Liver (tissue), 9 donors: ENCODE data around the gene CNDP2. TPM values are rescaled to one million over a fixed set of nuclear protein-coding genes. Genes with fewer than 3 reads are reported as not detected.

Experiments
- DNase-seq: peaks from one replicate; pipeline ENCODE4 v3.0.0-alpha.2; 2017; ENCODE audit warnings: low spot score
- H3K27ac ChIP-seq, 2 donors: one replicate each; pipeline ENCODE4 v1.7.0; 2013; ENCODE audit warnings: inconsistent platforms in 2 of 2, low read length in 2 of 2, control low read depth in 1 of 2, low read depth in 1 of 2, mild to moderate bottlenecking in 1 of 2
- H3K27me3 ChIP-seq, 4 donors: one replicate each; pipeline versions ENCODE4 v1.6.1 to v1.7.0; 2013; ENCODE audit warnings: low read length in 3 of 4, inconsistent platforms in 1 of 4, mild to moderate bottlenecking in 1 of 4, moderate library complexity in 1 of 4; ENCODE audit not compliant: control insufficient read depth in 4 of 4, insufficient read depth in 4 of 4
- H3K36me3 ChIP-seq, 4 donors: one replicate each; pipeline versions ENCODE4 v1.6.1 to v1.7.0; 2013; ENCODE audit warnings: low read length in 3 of 4, mild to moderate bottlenecking in 3 of 4, low read depth in 1 of 4, moderate library complexity in 1 of 4; ENCODE audit not compliant: control insufficient read depth in 4 of 4, insufficient read depth in 3 of 4
- H3K4me1 ChIP-seq, 4 donors: one replicate each; pipeline versions ENCODE4 v1.6.1 to v1.7.0; 2013; ENCODE audit warnings: low read length in 3 of 4, mild to moderate bottlenecking in 3 of 4, moderate library complexity in 1 of 4; ENCODE audit not compliant: control insufficient read depth in 4 of 4, insufficient read depth in 4 of 4
- H3K4me3 ChIP-seq, 3 donors: one replicate each; pipeline versions ENCODE4 v1.6.1 to v1.7.0; 2013; ENCODE audit warnings: low read length in 3 of 3, control low read depth in 1 of 3, low read depth in 1 of 3, mild to moderate bottlenecking in 1 of 3
- H3K9ac ChIP-seq, 2 donors: one replicate each; pipeline ENCODE4 v1.7.0; 2013; ENCODE audit warnings: low read length in 2 of 2, mild to moderate bottlenecking in 2 of 2, moderate library complexity in 2 of 2, control low read depth in 1 of 2, low read depth in 1 of 2
- H3K9me3 ChIP-seq, 4 donors: one replicate each; pipeline versions ENCODE4 v1.6.1 to v1.7.0; 2013; ENCODE audit warnings: low read length in 3 of 4; ENCODE audit not compliant: control insufficient read depth in 4 of 4
- EGR1 ChIP-seq, 2 donors: IDR thresholded peaks; 2 replicates each; pipeline ENCODE4 v1.6.1; 2016 to 2018; ENCODE audit warnings: antibody characterized with exemption in 2 of 2, low read depth in 2 of 2
- FOXA1 ChIP-seq: IDR thresholded peaks from 2 replicates; pipeline ENCODE4 v1.6.1; 2016; ENCODE audit warnings: antibody characterized with exemption
- FOXA2 ChIP-seq: IDR thresholded peaks from 2 replicates; pipeline ENCODE4 v1.6.1; 2016; ENCODE audit warnings: antibody characterized with exemption
- GABPA ChIP-seq, 2 donors: IDR thresholded peaks in 1 of 2; conservative IDR thresholded peaks in 1 of 2; 2 replicates each; pipeline ENCODE4 v1.6.1; 2016; ENCODE audit warnings: antibody characterized with exemption in 2 of 2, mild to moderate bottlenecking in 1 of 2, moderate library complexity in 1 of 2
- HNF4A ChIP-seq, 2 donors: conservative IDR thresholded peaks; 2 replicates each; pipeline ENCODE4 v1.6.1; 2016; ENCODE audit warnings: antibody characterized with exemption in 2 of 2, mild to moderate bottlenecking in 2 of 2
- HNF4G ChIP-seq: IDR thresholded peaks from 2 replicates; pipeline ENCODE4 v1.6.1; 2016; ENCODE audit warnings: antibody characterized with exemption
- JUND ChIP-seq, 2 donors: IDR thresholded peaks; 2 replicates each; pipeline ENCODE4 v1.6.1; 2016; ENCODE audit warnings: antibody characterized with exemption in 2 of 2
- MAX ChIP-seq: IDR thresholded peaks from 2 replicates; pipeline ENCODE4 v1.6.1; 2016; ENCODE audit warnings: antibody characterized with exemption
- NR2F2 ChIP-seq: IDR thresholded peaks from 2 replicates; pipeline ENCODE4 v1.6.1; 2016; ENCODE audit warnings: antibody characterized with exemption
- RAD21 ChIP-seq, 2 donors: IDR thresholded peaks; 2 replicates each; pipeline ENCODE4 v1.6.1; 2016; ENCODE audit warnings: antibody characterized with exemption in 2 of 2, mild to moderate bottlenecking in 2 of 2
- REST ChIP-seq: IDR thresholded peaks from 2 replicates; pipeline ENCODE4 v1.6.1; 2016; ENCODE audit warnings: antibody characterized with exemption, mild to moderate bottlenecking
- RXRA ChIP-seq, 2 donors: IDR thresholded peaks; 2 replicates each; pipeline ENCODE4 v1.6.1; 2017 to 2018; ENCODE audit warnings: antibody characterized with exemption in 2 of 2, mild to moderate bottlenecking in 1 of 2
- SP1 ChIP-seq: IDR thresholded peaks from 2 replicates; pipeline ENCODE4 v1.6.1; 2018; ENCODE audit warnings: antibody characterized with exemption, mild to moderate bottlenecking
- YY1 ChIP-seq: IDR thresholded peaks from 2 replicates; pipeline ENCODE4 v1.6.1; 2016; ENCODE audit warnings: antibody characterized with exemption, mild to moderate bottlenecking
- ZBTB33 ChIP-seq: IDR thresholded peaks from 2 replicates; pipeline ENCODE4 v1.6.1; 2016; ENCODE audit warnings: antibody characterized with exemption
- WGBS: extraction: QIAGEN DNeasy Blood & Tissue Kit; methylation state at CpG from one replicate; pipeline ENCODE4 v1.1.7; 2013; 5-methylcytosine and 5-hydroxymethylcytosine counted together
- polyA plus RNA-seq, 2 donors: library from polyadenylated mRNA; stranded (reverse) in 1 of 2; unstranded in 1 of 2; fragments of 200-250 nt in 1 of 2; fragments of >200 nt in 1 of 2; fragmentation: Nextera tagmentation in 1 of 2; extraction: Ambion mirVana in 1 of 2; gene quantifications; one replicate each; pipeline versions ENCODE4 v1.2.1 to v1.2.3, GENCODE V29; 2013 to 2015
- total RNA-seq, 2 donors: library from RNA; depleted of rRNA; stranded (reverse); fragments of >200 nt; gene quantifications; one replicate each; pipeline ENCODE4 v1.2.3, GENCODE V29; 2014
- TF ChIP-seq, protein P1 (sequence below): IDR thresholded peaks from 2 replicates; pipeline ENCODE4 v1.6.1; 2016; ENCODE audit warnings: antibody characterized with exemption
- donor health status: healthy.
- donor health status: healthy.
- donor health status: healthy.
- donor health status: healthy.
- donor health status: healthy.

The CNDP2 gene
- total and polyA plus RNA-seq, 4 donors, result 65.5 to 167 (median 141) TPM

- 64% methylated on average over 7 of the region's 7 CpGs for WGBS
- no peak for DNase-seq
- H3K27ac ChIP-seq, result peak overlapping the region; percentile 78 to 79
These were observed 16.0 kb upstream of the CNDP2 start for GRCh38 chr18:74480149-74480651.

DNA sequence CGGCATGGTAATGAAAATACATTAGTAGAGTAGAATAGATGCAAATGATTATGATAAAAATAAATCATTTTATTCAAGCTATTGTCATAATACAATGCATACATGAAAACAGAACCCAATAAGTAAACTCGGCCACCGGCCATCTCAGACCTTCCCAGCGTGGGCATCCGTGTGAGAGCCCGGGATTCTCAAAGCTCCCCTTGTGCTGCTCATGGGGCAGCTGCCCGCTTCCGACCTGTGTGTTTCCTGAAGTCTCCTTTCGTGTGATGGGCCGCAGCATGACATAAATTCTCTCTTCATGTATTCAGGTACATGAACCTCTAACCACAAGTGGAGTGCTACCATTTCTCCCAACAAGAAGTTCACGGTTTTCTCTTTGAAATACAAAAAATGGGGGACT, 13.5 kb upstream of the CNDP2 start:
- WGBS, result 96% methylated on average over 11 of the region's 11 CpGs

More at GRCh38 chr18:74480149-74480651, 16.0 kb upstream of the CNDP2 start:
- H3K27me3 ChIP-seq, result no peaks in the 10 kb centered on the region
- peak overlapping the region in 1 of 3 donors; percentile 11 for H3K4me3 ChIP-seq
- H3K4me1 ChIP-seq, result peaks cover 5 to 13% (median 8%) of the 10 kb centered on the region in 4 donors
- no peaks in the 10 kb centered on the region for H3K9me3 ChIP-seq
- H3K9ac ChIP-seq, result peak overlapping the region in 1 of 2 donors; percentile 37
- no peaks in the 10 kb centered on the region for H3K36me3 ChIP-seq
- TF ChIP-seq NR2F2 (no peak), FOXA1 (no peak), GABPA (IDR thresholded peaks at IDR 0.05 in 1 of 2, conservative IDR thresholded peaks at IDR 0.05 in 1 of 2) (no peak), HNF4A (conservative IDR thresholded peaks at IDR 0.05) (peak; percentile 42 to 90), SP1 (peak; percentile 89), JUND (IDR thresholded peaks at IDR 0.05) (peak in 1 of 2 donors; percentile 60), HNF4G (peak; percentile 71), RXRA (IDR thresholded peaks at IDR 0.05) (peak; percentile 39 to 81)
- TF ChIP-seq, protein P1, sequence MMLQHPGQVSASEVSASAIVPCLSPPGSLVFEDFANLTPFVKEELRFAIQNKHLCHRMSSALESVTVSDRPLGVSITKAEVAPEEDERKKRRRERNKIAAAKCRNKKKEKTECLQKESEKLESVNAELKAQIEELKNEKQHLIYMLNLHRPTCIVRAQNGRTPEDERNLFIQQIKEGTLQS, result peak; percentile 67

DNA sequence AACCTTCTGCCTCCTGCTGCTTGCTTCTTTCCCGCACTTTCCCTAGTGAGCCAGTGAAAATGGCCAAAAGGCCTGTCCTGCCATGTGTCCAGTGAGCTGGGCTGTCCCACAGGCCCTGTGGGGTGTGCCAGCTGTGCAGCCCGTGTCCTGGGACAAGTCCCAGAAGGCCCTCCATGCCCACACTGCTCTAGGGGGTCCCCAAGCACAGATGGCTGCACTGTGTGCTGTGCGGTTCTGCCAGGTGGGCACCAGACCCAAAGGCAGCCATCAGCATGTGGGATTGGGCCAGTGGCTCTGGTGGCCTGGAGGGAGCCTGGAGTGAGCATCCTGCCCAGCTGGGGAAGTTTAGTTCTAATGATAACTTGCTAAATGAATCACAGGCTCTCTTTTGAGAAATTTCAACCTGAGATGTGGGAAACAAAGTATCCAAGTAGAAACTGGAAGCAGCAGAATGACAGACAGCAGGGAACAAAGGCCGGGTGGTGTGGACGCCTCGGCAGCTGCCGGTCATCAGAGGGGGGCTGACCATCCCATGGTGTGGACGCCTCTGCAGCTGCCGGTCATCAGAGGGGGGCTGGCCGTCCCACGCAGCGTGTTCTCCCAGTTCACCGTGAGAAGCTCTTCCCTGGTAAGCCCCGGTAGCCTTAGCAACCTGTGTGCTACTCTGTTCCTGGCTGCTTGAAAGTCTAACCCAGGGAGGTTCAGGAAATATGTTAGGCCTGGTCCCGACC, 9.9 kb upstream of the CNDP2 start:
- H3K9ac ChIP-seq, result no peak overlapping the region
- H3K27me3 ChIP-seq, result no peaks in the 10 kb centered on the region
- no peak for DNase-seq
- TF ChIP-seq MAX (no peak), RXRA (IDR thresholded peaks at IDR 0.05) (no peak), HNF4A (conservative IDR thresholded peaks at IDR 0.05) (no peak), EGR1 (IDR thresholded peaks at IDR 0.05; ENCODE audit: low read depth in 2 of 2) (no peak), ZBTB33 (no peak), YY1 (no peak), NR2F2 (no peak), JUND (IDR thresholded peaks at IDR 0.05) (no peak), FOXA2 (no peak), SP1 (no peak), FOXA1 (no peak), HNF4G (no peak), REST (no peak), RAD21 (IDR thresholded peaks at IDR 0.05) (no peak)
- TF ChIP-seq, protein P1, result no peak
- 94% methylated on average over 15 of the region's 15 CpGs for WGBS
- no peaks in the 10 kb centered on the region for H3K9me3 ChIP-seq
- H3K4me1 ChIP-seq, result no peaks in the 10 kb centered on the region
- H3K4me3 ChIP-seq, result no peak overlapping the region
- H3K36me3 ChIP-seq, result no peaks in the 10 kb centered on the region
- H3K27ac ChIP-seq, result no peak overlapping the region

More for the DNA sequence above, 13.5 kb upstream of the CNDP2 start:
- Histone ChIP-seq H3K36me3 (no peaks in the 10 kb centered on the region), H3K9ac (no peak overlapping the region), H3K4me3 (no peak overlapping the region), H3K27ac (no peak overlapping the region), H3K4me1 (peaks cover 5 to 13% (median 8%) of the 10 kb centered on the region in 4 donors), H3K9me3 (no peaks in the 10 kb centered on the region), H3K27me3 (no peaks in the 10 kb centered on the region)
- TF ChIP-seq RXRA (IDR thresholded peaks at IDR 0.05), result no peak
- no peak for DNase-seq
